Raji (cell line): ENCODE measurements around the gene PMVK.

Experiments
- POLR2A ChIP-seq: IDR thresholded peaks from 2 replicates; pipeline ENCODE4 v1.6.1; 2011; ENCODE audit warnings: low read depth, low read length, control low read depth; ENCODE audit not compliant: insufficient read depth

The PMVK gene

DNA sequence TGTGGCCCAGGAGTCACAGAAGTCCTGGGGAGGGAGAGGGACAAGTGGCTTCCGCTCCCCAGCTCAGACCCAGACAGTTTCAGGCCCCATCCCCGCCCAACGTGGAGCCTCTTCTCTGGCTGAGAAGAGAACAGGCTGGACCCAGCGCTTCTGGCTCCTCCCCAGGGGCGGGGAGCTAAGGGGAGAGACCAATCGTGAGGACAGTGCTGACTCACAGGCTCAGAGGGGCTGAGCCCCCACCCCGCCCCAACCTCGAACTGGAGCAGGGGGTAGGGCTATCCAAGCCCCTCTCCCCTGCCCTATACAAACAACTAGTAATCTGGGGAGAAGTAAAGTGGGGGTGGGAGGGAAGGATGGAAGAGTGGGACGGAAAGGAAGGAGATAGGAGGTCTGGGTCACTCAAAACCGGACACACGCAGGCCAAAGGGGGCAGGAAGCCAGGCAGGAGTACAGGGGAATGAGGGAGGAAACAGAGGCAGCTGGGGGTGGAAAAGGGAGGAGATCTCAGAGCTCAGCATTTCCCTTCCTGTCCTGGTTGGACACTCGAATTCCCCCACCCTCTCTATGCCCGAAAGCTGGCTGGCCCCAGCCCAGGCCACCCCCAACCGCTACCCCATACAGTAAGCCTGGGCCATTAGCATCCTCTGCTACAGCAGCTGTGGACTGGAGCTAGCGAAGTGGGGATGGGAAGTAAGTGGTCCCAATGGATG is 34.3 kb upstream of the PMVK start, which contains the start of gene SHC1:
SHC1 (minus strand) TSS at position 117 of the 710 bp plus-strand sequence. CDS start 221 bp downstream, outside the sequence.
- TF ChIP-seq POLR2A: no peak

DNA sequence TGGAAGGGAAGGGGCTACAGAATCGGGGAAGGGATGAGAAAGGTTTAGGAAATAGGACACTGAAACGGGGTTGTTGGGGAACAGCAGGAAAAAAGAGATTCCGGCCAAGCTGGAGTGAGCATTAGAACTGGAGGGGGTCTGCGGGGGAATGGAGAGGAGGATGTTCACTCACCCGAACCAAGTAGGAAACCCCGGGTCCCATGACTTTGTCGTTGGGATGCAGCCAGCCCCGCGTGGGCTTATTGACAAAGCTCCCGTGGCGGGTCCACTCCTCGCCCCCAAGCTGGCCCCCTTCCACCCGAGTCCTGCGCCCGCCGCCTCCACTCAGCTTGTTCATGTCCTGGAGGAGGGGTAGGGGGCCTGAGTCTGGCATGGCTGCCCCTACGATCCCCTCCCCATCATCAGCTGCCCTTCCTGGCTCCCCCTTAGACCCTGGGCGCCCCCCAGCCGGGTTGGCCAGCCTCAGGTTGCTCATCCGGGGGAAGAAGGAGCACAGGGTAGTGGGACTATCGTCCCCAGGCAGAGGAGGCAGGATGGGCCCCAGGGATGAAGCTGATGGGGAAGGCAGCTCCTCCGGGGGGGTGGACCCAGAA is 33.4 kb upstream of the PMVK start:
- no peak for TF ChIP-seq POLR2A

GRCh38 chr1:154969246-154969645 is 32.7 kb upstream of the PMVK start:
- no peak for TF ChIP-seq POLR2A

- no peak for TF ChIP-seq POLR2A
Measured at GRCh38 chr1:154968731-154969130, 32.2 kb upstream of the PMVK start.

- TF ChIP-seq POLR2A: no peak
Measured at GRCh38 chr1:154967331-154967950, 30.9 kb upstream of the PMVK start.

DNA sequence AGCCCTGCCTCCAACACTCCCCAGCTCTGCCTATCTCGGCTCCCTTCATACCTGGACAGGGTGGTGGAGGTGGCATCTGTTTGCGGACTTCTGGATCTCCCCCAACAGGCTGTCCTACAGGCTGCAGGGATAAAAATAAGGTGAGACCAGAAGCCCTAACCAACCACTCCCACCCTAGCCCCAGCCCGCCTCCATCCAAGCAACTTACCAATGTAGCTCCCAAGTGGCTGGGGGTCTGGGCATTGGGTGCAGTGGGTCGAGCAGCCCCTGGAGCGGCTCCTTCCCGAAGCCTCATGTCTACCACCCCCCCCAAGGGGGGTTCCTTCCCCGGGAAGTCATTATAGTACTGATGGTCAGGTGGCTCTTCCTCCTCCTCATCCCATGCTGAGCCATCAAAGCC is 29.6 kb upstream of the PMVK start:
- no peak for TF ChIP-seq POLR2A

GRCh38 chr1:154964359-154964758 is 27.8 kb upstream of the PMVK start:
- no peak for TF ChIP-seq POLR2A

DNA sequence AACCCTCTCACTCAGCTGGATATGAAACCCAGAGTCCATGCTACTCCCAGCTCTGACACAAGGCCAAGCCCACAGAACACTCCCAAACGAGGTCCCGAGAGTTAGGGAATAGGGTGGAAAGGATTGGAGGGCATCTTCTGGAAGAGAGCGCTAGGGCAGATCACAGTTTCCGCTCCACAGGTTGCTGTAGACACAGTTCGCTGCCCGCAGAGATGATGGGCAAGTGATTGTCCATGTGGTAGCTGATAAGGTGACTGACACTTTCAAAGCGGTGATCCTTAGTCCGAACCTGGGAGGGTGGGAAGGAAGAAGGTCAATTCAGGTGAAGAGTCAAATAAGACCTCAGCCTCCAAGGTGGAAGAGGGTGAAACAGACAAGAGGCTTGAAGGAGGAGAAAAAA is 27.1 kb upstream of the PMVK start:
- TF ChIP-seq POLR2A: no peak

GRCh38 chr1:154962795-154963330 is 26.3 kb upstream of the PMVK start:
- no peak for TF ChIP-seq POLR2A

- TF ChIP-seq POLR2A: no peak
Measured at GRCh38 chr1:154962156-154962749, 25.7 kb upstream of the PMVK start.

DNA sequence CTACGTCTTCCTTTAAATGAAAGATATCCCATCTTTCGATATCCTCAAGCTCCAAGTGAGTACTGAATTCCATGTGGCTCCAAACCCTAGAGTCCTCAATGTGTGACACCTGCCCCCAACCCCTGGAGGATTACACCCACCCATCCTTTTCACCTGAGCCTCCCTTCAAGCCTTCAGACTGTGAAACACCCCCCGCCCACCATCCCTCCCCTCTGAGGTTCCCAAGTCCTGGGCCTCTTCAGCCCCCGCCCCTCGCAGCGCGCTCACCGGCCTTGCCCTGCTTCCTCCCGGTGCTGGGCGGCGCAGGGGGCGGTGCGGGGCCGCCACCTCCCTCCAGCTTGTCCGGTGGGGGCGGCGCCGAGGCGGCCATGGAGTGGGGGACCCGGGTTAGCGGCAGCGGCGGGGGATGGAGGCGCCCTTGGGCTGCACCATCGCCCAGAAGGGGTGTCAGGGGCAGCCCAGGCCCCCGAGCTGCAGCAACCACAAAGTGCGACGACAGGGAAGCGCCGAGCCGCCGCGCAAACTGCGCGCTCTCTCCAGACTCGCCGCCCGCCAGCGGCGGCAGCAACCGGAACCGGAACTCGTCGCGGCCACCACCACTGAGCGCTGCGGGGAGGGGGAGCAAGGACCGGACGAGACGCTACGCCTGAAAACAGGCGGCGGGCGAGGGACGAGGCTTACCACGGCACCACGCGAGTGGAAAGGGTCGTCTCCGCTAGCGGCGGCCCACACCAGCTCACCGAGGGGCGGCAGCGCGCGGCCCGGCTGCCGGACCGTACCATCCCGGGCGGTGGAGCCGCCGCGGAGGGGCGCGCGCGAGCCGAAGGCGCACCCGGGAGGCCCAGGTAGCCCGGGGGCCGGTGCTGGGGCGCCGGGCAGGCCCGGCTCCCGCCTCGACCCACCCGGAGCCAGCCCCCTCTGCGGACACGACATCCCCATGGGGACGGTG is 25.0 kb upstream of the PMVK start, which contains the start of gene PYGO2:
PYGO2 (minus strand) TSS at position 576 of the 949 bp plus-strand sequence; CDS start at position 370, 206 bp downstream.
- peak; percentile 90 for TF ChIP-seq POLR2A

GRCh38 chr1:154960446-154961136 is 24.1 kb upstream of the PMVK start:
- no peak for TF ChIP-seq POLR2A

DNA sequence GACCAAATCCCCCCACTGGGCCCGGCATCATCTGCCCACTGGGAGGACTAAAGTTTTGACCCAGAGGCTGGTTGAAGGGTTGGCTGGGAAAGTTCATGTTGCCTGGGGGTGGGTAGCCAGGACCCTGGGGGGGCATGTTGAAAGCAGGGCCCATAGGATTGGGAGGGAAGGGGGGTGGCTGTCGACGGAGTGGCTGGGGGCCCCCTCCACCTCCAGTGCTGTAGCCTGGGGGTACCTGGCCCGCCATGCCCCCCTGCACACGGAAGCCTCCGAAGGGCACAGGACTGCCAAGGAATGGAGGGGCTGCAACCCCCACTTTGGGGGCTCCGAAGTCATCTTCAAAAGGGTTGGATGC is 22.9 kb upstream of the PMVK start:
- TF ChIP-seq POLR2A: no peak
